ENCODE results near the gene FRG2B.
A peak's percentile ranks its signal among the peaks of the same experiment; 100 is the strongest.
"Not testable (repeated sequence)": the region's sequence is repeated elsewhere in the genome, so short reads cannot be mapped to it uniquely, and the experiment has no call there.

The FRG2B gene

GRCh38 chr10:133626695-133627094 lies at the start of gene FRG2B:
Gene FRG2B (minus strand): TSS chr10:133626795. CDS start chr10:133626742, 53 bp downstream.
- not testable (repeated sequence) for DNase-seq, ATAC-seq

- ATAC-seq, result peak; percentile 63
- not testable (repeated sequence) for DNase-seq
Measured at GRCh38 chr10:133667446-133667845, 40.9 kb upstream of the FRG2B start.

GRCh38 chr10:133663544-133664160 lies 37.1 kb upstream of the FRG2B start:
- not testable (repeated sequence) for DNase-seq, ATAC-seq

- not testable (repeated sequence) for ATAC-seq, DNase-seq
Measured at GRCh38 chr10:133661122-133661521, 34.5 kb upstream of the FRG2B start.

GRCh38 chr10:133660516-133660915 lies 33.9 kb upstream of the FRG2B start:
- DNase-seq, ATAC-seq: not testable (repeated sequence)

- ATAC-seq, result not testable (repeated sequence)
Measured at GRCh38 chr10:133657276-133657675, 30.7 kb upstream of the FRG2B start.

GRCh38 chr10:133648872-133649455 lies 22.4 kb upstream of the FRG2B start:
- DNase-seq, result peak; percentile 25
- ATAC-seq, result not testable (repeated sequence)

More at GRCh38 chr10:133657276-133657675, 30.7 kb upstream of the FRG2B start:
- DNase-seq, result not testable (repeated sequence)

GRCh38 chr10:133647075-133647748 lies 20.6 kb upstream of the FRG2B start:
- ATAC-seq, result peak; percentile 52
- not testable (repeated sequence) for DNase-seq

GRCh38 chr10:133637846-133638235 lies 11.2 kb upstream of the FRG2B start:
- ATAC-seq, DNase-seq: not testable (repeated sequence)

- DNase-seq (peak; percentile 43), ATAC-seq (peak; percentile 72)
Measured at GRCh38 chr10:133637202-133637845, 10.7 kb upstream of the FRG2B start.

GRCh38 chr10:133630723-133631249 lies 4.2 kb upstream of the FRG2B start:
- not testable (repeated sequence) for DNase-seq, ATAC-seq

- DNase-seq, ATAC-seq: not testable (repeated sequence)
Measured at GRCh38 chr10:133622544-133622943, 4.1 kb downstream of the FRG2B start.

- DNase-seq, result no peak
- no peak for ATAC-seq
Measured at GRCh38 chr10:133618851-133619250, 7.7 kb downstream of the FRG2B start.

GRCh38 chr10:133617196-133617595 lies 9.4 kb downstream of the FRG2B start:
- no peak for DNase-seq
- ATAC-seq, result no peak

- no peak for ATAC-seq
- DNase-seq, result no peak
Measured at GRCh38 chr10:133616371-133617130, 10.0 kb downstream of the FRG2B start.

GRCh38 chr10:133614830-133615580 lies 11.6 kb downstream of the FRG2B start:
- DNase-seq, result no peak

GRCh38 chr10:133613699-133614098 lies 12.9 kb downstream of the FRG2B start:
- no peak for DNase-seq

More at GRCh38 chr10:133614830-133615580, 11.6 kb downstream of the FRG2B start:
- no peak for ATAC-seq

GRCh38 chr10:133611079-133611478 lies 15.5 kb downstream of the FRG2B start:
- ATAC-seq (no peak), DNase-seq (no peak)

More at GRCh38 chr10:133613699-133614098, 12.9 kb downstream of the FRG2B start:
- no peak for ATAC-seq

- ATAC-seq, result no peak
- DNase-seq, result no peak
Measured at GRCh38 chr10:133608855-133609254, 17.7 kb downstream of the FRG2B start.

- DNase-seq, ATAC-seq: not testable (repeated sequence)
Measured at GRCh38 chr10:133603434-133603833, 23.2 kb downstream of the FRG2B start.

GRCh38 chr10:133600657-133601056 lies 25.9 kb downstream of the FRG2B start:
- ATAC-seq, result no peak

More at GRCh38 chr10:133600657-133601056, 25.9 kb downstream of the FRG2B start:
- no peak for DNase-seq

Measured in stimulated activated naive CD8-positive, alpha-beta T cell treated with anti-CD3 and anti-CD28 coated beads, Interleukin-15, Interleukin-2, amounts not matched to agents 100 U/mL and 50 U/mL, for 24 hours (primary cell).